Dermis microvascular lymphatic vessel endothelial cell (primary cell): ENCODE results near the gene SLC7A14. TPM values are rescaled to one million over a fixed set of nuclear protein-coding genes. Genes with fewer than 3 reads are reported as not detected.

Experiments
- DNase-seq, 2 donors: peaks; one replicate each; pipeline versions ENCODE4 v3.0.0 to v3.0.0-alpha.2; 2010; ENCODE audit warnings: low read depth in 2 of 2
- total RNA-seq: library from RNA; depleted of rRNA; stranded (reverse); fragments of >200 nt; gene quantifications from 2 replicates; pipeline ENCODE4 v1.2.1, GENCODE V29; 2014

The SLC7A14 gene
- total RNA-seq, 1 donor from 2014 or later = under 0.01 TPM

DNA sequence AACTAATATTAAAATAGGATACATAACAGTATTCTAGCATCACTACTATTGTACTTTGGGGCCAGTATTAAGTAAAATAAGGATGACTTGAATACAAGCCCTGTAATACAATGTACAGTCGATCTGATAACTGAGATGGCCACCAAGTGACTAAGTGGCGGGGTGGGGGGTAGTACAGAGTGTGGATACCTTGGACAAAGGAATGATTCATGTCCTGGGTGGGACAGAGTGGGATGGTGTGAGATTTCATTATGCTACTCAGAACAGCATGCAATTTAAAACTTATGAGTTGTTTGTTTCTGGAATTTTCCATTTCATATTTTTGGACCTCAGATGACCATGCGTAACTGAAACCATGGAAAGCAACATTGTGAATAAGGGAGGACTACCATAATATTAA is 46.0 kb downstream of the SLC7A14 start:
- no peak for DNase-seq

DNA sequence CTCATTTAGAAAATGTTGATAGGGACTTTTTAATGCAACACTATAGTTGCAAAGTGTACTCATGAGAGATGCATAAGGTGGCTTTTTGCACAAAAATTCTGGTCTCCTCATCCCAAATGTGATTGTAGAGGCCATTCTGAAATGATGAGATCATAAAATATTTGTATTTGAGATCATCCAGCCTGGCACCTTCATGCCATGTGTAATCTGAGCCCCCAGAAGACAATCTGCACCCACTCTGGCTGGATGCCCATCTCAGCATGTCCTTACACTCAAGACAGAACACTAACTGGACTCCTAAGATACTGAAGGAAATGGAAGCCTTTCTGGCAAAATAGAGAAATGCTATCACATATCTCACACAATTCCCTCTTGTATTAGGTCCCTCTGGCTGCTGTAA is 49.2 kb downstream of the SLC7A14 start:
- no peak for DNase-seq

DNA sequence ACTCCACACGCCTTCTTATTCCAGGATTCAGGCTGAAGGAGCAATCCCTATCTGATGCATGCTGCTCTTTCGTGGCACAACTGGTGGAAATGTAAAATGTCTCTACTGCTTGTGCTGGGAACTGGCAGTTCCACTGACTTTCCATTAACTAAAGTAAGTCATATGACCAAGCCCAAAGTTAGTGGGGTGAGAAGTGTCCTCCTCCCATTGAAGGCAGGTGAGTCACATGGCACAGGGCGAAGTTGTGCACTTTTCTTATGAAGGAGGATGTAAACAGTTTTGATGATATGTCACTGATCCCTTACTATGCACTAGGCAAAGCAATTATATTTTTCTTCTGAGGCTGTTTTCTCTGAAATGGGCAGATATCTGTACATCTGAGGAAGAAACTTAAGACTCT is 51.6 kb downstream of the SLC7A14 start:
- DNase-seq = no peak

DNA sequence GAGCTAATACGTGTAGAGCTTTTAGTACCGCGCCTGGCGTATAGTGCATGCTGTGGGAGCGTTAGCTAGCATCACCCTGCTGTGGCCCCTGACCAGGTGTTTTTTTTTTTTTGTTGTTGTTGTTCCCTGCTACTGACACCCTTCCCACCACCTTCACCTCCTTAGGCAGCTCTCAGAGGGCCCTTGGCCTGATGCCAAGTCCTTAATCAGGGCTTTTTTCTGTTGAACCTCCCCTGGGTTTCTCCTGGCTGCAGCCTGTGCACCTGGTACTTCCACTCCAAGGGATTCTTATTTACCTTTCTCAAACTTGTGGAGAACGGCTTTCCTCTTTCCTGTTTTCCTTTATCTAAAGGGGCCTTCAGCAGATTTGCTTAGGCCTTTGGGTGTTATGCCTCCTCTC is 53.3 kb downstream of the SLC7A14 start:
- DNase-seq = no peak

DNA sequence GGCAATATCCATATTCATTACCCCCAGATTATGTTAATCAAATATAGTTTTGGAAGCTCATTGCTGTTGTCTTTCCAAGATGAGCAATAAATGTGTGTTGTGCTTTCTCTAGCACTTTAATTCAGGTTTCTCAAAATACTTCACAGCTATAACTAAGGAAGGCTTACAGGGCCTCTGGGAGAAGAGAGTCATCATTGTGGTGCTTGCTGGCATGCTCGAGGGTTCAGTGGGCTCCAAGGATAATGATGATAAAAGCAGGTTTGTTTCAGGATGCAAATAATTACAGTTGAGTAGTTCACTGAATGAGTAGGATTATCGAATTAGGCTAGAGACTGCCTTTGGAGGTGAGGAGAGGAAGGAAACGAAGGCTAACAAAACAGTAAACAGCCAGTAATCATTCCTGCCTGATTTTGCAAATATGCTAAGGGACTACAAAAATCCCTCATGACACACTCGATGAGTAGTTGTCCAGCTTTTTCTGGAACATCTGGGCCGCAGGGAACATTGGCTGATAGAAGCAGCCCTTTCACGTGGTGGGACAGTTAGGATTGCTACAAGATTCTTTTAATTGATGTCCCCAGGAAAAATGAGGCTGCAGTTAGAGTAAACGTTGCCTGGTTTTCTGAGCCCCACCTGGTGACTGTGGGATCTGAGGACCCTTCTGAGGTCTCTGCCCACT is 54.1 kb downstream of the SLC7A14 start:
- DNase-seq = no peak

DNA sequence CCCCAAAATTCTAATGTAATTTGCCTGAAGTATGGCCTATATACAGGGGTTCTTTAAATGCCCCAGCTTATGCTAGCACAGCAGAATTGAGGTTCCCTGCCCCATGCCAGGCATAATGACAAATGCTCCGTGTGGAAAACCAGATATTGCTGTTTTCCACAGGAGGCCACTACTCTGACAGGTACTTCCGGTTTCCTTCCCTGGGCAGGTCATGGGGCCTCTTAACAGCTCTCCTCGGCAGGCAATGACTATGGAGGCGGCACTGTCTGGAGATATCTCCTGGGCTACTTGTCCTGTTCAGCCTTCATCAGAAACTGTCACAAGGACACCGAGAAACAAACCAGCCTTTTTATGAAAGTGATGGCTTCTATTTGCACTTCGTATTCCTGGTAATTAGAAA is 54.8 kb downstream of the SLC7A14 start:
- peak; percentile 4 to 13 for DNase-seq

DNA sequence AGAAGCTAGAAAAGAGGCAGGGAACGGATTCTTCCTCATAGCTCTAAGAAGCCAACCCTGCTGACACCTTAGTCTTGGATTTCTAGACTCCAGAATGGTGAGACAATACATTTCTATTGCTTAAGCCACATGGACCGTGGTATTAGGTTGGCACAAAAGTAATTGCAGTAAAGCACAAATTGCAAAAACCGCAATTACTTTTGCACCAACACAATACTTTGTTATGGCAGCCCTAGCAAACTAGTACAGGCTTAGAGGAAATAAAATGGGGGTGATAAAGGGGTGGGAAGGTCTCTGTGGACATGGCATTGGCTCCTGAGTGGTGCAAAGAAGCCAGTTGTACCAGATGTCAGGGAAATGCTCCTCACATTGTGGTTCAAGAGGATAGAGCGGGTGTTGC is 56.0 kb downstream of the SLC7A14 start:
- DNase-seq = no peak

DNA sequence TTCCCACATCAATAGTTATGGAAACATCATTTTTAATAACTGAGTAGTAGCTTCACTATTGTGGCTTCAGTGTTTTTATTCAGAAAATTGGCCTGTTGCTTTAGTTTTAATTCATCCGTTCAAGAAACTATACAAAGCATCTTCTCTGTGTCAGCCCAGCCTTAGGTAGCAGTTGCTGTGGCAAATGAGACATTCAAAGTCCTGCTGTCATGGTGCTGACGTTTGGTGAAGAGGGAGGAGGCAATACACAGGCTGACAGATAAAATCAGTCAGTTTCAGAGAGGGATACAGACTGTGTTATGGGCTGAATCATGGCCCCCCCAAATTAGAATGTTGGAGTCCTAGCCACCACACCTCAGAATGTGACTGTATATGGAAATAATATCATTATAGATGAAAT is 56.5 kb downstream of the SLC7A14 start:
- no peak for DNase-seq

DNA sequence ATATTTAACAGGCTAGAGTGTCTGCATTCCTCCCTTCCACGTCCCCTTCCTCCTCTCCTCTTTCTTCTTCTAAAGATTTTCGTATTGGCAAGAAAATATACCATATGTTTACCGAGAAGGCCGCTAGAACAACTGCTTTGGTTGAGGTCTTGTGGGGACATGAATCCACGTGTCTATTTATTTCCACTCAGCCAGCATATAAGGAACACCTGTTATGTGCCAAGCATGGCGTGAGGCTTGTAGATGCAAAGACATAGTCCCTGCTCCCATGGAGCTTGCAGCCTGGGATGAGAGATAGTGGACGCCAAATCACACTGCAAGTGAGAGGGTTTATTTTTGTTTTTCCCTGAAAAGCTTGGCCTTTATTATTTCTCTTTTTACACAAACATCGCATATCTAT is 57.1 kb downstream of the SLC7A14 start:
- DNase-seq = no peak

DNA sequence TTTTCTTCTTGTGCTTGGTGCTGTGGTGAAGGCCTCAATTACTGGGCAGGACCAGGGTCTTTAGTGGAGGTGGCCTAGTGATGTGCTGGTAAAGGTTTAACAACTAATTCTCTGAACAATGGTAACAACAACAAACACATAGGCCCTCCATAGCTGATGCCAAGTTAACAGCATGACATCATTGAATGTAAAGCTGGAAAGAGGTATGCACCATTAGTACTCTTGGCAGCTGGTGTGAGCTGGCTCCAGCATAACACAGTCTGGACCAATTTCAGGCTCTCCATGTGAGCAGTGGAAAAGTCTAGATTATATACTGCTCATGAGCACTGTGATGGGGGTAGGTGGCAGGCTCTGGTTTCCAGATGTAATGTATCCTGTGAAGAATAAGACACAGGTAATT is 61.8 kb downstream of the SLC7A14 start:
- DNase-seq = peak in 1 of 2 donors; percentile 65

DNA sequence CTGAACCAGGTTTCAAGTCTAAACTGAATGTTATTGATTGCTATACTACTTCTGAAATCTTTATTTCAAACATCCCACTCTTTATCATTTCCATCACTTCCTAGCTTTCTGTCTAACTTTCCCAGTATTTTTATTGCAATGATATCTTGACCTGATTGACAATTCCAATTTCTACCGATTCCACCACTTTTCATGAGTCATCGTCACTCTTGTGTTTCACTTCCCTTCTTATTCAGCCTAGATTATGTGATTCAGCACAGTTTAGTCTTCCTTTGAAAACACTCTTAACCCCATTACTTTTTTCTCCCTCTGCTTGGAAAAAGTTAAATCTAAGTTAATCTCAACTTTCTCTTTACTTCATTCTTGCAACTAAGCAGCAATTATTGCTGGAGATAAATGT is 62.6 kb downstream of the SLC7A14 start:
- DNase-seq = peak in 1 of 2 donors; percentile 70

DNA sequence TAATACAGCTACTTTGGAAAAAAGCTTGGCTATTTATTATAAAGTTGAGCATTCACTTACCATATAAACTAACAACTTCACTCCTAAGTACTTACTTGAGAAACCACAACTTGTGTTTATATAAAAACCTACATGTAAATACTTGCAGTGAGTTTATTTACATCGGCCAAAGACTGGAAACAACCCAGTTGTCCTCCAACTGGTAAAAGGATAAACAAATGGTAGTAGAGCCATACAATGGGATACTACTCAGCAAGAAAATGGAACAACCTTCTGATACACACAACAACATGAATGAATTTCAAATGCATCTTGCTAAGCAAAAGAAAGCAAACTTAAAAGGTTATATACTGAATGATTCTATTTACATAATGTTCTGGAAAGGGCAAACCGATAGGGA is 63.7 kb downstream of the SLC7A14 start:
- DNase-seq = no peak

DNA sequence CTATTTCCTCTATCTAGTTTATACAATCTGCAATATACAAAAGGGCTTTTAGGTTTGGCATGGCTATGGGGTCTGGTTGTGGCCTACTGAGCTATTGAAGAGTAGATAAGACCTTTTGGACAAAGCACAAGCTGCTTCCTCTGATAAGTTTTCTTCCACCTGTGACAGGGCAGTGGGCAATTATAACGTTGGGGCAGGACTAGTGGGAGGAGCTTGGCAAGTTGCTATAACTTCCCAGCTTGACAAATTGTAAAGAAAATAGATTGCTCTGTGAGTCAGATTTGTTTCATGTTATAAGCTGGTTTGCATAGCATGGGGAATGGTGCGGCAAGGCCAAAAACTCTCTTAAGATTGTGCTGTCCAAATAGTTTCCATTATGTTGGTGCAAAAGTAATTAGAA is 64.9 kb downstream of the SLC7A14 start:
- DNase-seq = peak; percentile 82 to 83

DNA sequence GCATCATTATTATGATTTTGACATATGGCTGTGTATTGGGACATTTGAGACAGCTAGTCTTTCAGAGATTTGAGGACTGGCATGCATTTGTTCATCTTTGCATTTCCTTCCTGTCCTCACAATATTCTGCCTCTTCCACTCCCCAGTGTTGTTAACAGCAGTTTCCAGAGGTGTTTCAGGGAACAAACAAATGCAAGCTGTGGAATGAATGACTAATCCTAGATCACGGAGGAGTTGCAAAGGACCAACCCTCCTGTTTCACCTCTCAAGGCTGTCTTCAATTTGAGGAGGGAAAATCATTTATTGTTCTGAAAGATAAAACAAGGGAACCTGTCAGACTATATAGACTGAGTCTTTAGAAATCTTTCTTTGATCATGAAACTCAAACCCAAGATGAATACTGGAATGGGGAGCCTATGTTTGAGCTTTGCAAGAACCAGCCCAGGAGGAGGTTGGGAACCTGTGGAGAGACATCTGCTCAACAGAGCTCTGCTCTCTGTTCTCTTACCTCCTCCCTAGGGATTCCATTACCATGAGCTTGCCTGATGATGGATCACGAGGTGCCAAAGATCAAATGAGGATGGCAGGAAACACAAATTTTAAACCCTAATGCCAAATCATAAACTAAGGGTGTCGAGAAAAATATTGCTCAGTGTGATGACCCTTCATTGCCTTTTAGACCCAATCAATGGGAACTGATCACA is 68.5 kb downstream of the SLC7A14 start:
- DNase-seq = peak in 1 of 2 donors; percentile 13

DNA sequence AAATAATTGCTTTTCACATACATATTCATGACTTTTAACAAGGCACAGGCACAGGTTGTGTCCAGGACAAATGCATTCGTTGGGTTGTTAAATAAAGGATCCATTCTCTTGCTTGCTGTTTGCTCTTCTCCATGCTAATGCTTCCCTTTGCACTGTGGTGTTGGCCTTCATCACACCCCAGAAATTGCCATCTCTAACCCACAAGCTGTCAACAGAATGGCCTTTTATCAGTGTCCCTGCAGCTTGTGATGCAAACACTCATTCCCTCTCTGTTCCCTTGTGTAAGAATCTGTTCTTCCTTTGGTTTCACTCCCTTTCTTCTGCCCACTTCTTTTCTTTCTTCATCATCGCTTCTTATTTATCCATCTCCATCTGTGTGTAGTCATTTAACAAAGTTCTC is 72.2 kb downstream of the SLC7A14 start:
- no peak for DNase-seq

DNA sequence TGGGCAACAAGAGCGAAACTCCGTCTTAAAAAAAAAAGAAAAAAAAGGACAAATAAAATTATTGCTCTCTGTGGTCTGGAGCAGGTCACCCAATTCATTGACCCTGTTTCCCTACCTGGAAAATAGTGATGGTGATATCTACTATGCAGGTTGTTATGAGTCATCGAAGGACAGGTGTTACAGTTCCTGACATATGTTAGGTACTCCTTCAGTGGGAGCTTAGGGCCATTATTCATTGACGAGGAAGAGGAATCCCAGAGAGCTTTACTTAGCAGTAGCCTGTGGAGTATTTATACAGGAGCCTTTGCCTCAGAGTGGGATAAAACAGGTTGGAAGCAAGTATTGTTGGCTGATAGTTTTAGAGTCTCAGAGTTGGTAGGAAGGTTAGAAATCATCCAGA is 74.5 kb downstream of the SLC7A14 start:
- no peak for DNase-seq

DNA sequence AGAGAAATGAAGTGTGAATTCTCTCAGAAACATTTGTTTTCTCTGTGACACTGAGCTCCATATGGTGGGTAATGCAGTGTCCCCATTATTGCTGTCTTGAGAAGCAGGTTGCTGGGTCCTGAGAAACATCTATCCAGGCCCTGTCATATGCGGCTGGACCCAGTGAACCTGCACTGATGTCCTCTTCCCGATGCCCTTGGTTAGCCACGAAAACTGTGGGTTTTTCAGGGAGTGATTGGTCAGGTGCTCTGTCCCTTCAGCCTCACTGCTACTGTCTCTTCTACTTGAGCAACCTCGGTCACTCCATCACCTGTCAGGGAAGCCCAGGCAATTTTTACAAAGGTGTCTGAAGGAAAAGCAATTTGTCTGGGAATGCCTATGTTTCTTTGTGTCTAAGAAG is 77.0 kb downstream of the SLC7A14 start:
- DNase-seq = no peak

DNA sequence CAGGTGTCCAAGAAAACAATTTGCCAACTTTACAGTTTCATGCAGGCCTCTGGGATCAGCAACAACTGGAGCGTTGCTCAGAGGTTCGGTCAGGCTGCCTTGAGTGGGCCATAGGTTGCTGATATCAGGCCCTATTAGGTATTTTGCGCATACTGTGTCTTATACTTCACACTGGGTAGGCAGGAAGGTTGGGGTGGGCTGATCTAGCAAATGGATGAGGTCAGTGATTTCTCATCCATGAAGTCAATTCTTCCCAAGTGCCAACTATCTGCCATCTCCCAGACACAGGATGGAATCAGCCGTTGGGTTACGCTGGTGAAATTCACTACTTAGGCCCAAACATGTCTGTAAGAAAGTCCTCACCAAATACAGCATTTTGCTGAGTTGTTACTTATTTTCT is 77.6 kb downstream of the SLC7A14 start:
- DNase-seq = no peak

DNA sequence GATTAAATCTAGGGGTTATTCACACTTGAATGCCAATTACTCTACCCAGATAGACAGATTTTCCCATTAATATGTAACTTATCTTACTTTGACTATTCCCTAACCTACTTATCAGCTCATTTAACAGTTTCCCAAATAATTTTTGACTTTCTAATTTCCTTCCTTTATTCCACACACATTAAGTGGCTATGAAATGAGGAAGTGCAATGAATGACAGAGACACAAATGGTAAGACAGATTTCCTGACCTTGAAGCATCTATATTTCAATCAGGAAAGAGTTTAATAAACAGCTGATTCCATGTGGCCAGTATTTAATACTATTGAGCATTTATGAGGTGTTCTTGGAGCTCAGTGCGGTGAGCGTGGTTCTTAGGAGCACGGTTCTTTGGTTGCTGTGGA is 78.8 kb downstream of the SLC7A14 start:
- DNase-seq = no peak

DNA sequence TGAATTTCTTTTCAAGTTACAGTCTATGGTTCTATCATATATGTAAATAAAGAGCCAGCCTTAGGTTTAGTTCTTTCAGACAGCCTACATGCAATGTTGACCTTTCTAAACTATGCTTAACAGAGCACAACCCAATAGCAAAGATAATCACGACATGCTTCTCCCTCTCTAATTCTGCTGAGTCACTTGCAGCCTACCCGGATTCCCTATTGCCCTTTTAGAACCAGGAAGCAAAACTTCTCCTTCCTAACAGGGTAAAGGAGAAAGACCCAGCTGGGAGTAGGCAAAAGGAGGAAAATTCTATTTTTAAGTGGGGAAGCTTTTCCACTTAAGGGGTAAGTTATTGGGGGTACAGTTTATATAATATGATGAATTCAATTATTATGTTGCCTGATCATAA is 79.3 kb downstream of the SLC7A14 start:
- peak in 1 of 2 donors; percentile 10 for DNase-seq

DNA sequence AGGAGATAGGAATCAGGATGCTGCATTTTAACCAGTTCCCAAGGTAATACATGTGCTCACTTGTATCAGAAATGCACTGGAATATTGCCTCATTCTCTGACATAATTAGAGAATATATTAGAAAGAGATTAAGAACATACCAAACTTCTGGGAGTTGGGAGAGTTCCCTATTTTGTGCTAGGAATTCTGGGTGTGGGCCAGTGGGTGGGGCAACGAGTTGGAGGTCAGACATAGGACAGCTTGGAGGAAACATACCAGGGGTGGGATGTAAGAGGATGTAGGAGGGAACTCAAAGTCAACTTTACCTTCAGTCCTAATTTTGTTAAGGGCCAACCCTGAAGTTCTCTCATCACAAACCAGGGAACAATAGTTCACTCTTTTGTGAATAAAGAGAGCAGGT is 83.6 kb downstream of the SLC7A14 start:
- DNase-seq = no peak

DNA sequence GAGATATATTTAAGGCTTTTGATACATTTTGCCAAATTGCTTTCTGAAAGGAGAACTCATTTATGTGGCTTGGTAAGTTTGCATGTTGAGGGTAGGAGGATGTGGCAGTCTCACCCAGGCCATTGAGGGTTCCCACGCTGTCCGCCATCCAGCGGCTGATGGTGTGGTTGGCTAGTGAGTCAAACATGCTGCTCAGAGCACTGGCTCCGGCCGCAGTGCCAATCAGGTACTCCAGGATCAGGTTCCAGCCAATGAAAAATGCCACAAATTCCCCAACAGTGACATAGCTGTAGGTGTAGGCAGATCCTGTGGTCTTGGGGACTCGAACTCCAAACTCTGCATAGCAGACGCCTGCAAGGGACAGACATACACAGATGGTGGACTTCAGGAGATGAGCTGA is 84.9 kb downstream of the SLC7A14 start:
- no peak for DNase-seq

DNA sequence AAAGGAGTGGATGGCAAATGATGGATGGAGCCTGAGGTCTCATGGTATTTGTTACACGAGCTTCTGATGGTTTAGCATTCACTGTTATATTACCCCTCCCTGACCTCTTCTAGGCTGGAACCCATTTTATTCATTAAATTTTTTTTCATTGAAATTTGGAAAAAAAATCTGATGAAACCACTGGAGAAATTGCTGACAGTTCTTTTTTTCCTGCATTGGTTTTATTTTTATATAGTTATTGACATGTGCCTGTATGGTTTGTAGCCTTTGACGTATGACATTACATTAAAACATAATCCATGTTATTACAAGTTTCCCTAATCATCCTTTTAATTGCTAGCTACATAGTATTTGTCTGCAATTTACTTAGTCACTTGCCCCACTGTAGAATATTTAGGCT is 85.4 kb downstream of the SLC7A14 start:
- no peak for DNase-seq
